RWPE1 (cell line): ENCODE results near the gene RAB11FIP4.

Experiments
- CTCF ChIA-PET: fragments of 350-600 bp; sonication (Branson Sonifier 250); formaldehyde crosslinking; extraction: SDS; loops from one replicate; lab custom pipeline; 2021; lab: Yijun Ruan, JAX
- POLR2A ChIA-PET: fragments of 400-600 bp; formaldehyde crosslinking; extraction: SDS; loops from one replicate; lab custom pipeline; 2020; ENCODE audit warnings: antibody characterized with exemption; ENCODE audit not compliant: low non-redundant PET; lab: Yijun Ruan, JAX
- DNase-seq: peaks from one replicate; pipeline ENCODE4 v3.0.0; 2012; ENCODE audit warnings: low spot score
- H3K27ac ChIP-seq: fragments of 450-650 bp; 2 replicates; pipeline ENCODE4 v1.5.1; 2017
- CTCF ChIP-seq: fragments of 450-650 bp; conservative IDR thresholded peaks from 2 replicates; pipeline ENCODE4 v1.5.1; 2017; ENCODE audit warnings: low read depth, mild to moderate bottlenecking

Gene RAB11FIP4

GRCh38 chr17:31480067-31480466 lies 88.6 kb downstream of the RAB11FIP4 start:
- DNase-seq, result no peak
- H3K27ac ChIP-seq, result no peak overlapping the region
- POLR2A ChIA-PET, result no interaction called here
- no peak for TF ChIP-seq CTCF
- CTCF ChIA-PET, result interaction anchor here (0.6 kb wide), 2 partner anchors 14 to 71 kb away, joined by 3 read pairs; no protein-coding TSS in a partner anchor

- DNase-seq, result no peak
Observed at GRCh38 chr17:31480904-31481782, 89.7 kb downstream of the RAB11FIP4 start.

GRCh38 chr17:31481783-31482081 lies 90.3 kb downstream of the RAB11FIP4 start:
- DNase-seq, result no peak
- POLR2A ChIA-PET, result no interaction called here
- TF ChIP-seq CTCF, result no peak
- no peak overlapping the region for H3K27ac ChIP-seq
- CTCF ChIA-PET, result interaction anchor here (1.2 kb wide), 1 partner anchor 36 kb away, joined by 8 read pairs; no protein-coding TSS in a partner anchor

More at GRCh38 chr17:31480904-31481782, 89.7 kb downstream of the RAB11FIP4 start:
- ChIA-PET POLR2A (interaction anchor here (0.6 kb wide), 1 partner anchor 367 kb away, joined by 3 read pairs; no protein-coding TSS in a partner anchor), CTCF (interaction anchor here (1.2 kb wide), 1 partner anchor 35 kb away, joined by 8 read pairs; no protein-coding TSS in a partner anchor)
- no peak for TF ChIP-seq CTCF
- no peak overlapping the region for H3K27ac ChIP-seq

- TF ChIP-seq CTCF, result no peak
- ChIA-PET CTCF (no interaction called here), POLR2A (no interaction called here)
- no peak overlapping the region for H3K27ac ChIP-seq
- DNase-seq, result no peak
Observed at GRCh38 chr17:31484821-31485220, 93.3 kb downstream of the RAB11FIP4 start.

GRCh38 chr17:31486351-31487062 lies 95.0 kb downstream of the RAB11FIP4 start:
- no peak for TF ChIP-seq CTCF
- ChIA-PET CTCF (interaction anchor here (0.8 kb wide), 1 partner anchor 49 kb away, joined by 3 read pairs; no protein-coding TSS in a partner anchor), POLR2A (no interaction called here)
- no peak for DNase-seq
- H3K27ac ChIP-seq, result no peak overlapping the region

- no peak for DNase-seq
- H3K27ac ChIP-seq, result peak overlapping the region; percentile 36; the same call in 1 of the 2 replicates
- CTCF ChIA-PET, result no interaction called here
- no peak for TF ChIP-seq CTCF
- POLR2A ChIA-PET, result no interaction called here
Observed at GRCh38 chr17:31487063-31487647, 95.7 kb downstream of the RAB11FIP4 start.
